SU-DHL-6 (cell line): ENCODE results near the gene MGAT1.

Source experiments
- H2AFZ ChIP-seq: fragments of 200-600 bp; sonication (generic); 2 replicates; pipeline ENCODE4 v1.6.1; 2014; ENCODE audit warnings: low read depth, mild to moderate bottlenecking, moderate library complexity, mixed read lengths, antibody characterized with exemption, low read length; ENCODE audit not compliant: severe bottlenecking
- H3F3A ChIP-seq: fragments of 200-600 bp; shearing (Covaris generic); 2 replicates; pipeline ENCODE4 v1.6.0; 2016; ENCODE audit warnings: antibody characterized with exemption, mild to moderate bottlenecking; ENCODE audit not compliant: insufficient read depth
- H3K27ac ChIP-seq: fragments of 200-600 bp; sonication (generic); 2 replicates; pipeline ENCODE4 v1.5.1; 2016; ENCODE audit warnings: low read depth, mild to moderate bottlenecking, low read length, moderate library complexity, mixed read lengths
- H3K27me3 ChIP-seq: fragments of 200-600 bp; sonication (generic), shearing (Covaris generic); 2 replicates; pipeline ENCODE4 v1.6.0; 2014; ENCODE audit warnings: mild to moderate bottlenecking, low read length
- H3K36me3 ChIP-seq: fragments of 200-600 bp; sonication (generic); 2 replicates; pipeline ENCODE4 v1.6.1; 2014; ENCODE audit warnings: mild to moderate bottlenecking, low read length, mixed read lengths
- H3K4me2 ChIP-seq: fragments of 300-600, 200-600 bp; shearing (Covaris generic), sonication (generic); 2 replicates; pipeline ENCODE4 v1.6.0; 2014; ENCODE audit warnings: low read length, low read depth, mild to moderate bottlenecking; ENCODE audit not compliant: poor library complexity, severe bottlenecking
- H3K4me3 ChIP-seq: fragments of 200-600 bp; sonication (generic); 2 replicates; pipeline ENCODE4 v1.5.1; 2014; ENCODE audit warnings: antibody characterized with exemption, low read length, mild to moderate bottlenecking, mixed read lengths; ENCODE audit not compliant: insufficient read depth, poor library complexity, severe bottlenecking
- H3K79me2 ChIP-seq: fragments of 200-600 bp; sonication (generic); 2 replicates; pipeline ENCODE4 v1.6.1; 2014; ENCODE audit warnings: mild to moderate bottlenecking, low read length, moderate library complexity; ENCODE audit not compliant: insufficient read depth
- H3K9ac ChIP-seq: fragments of 200-600 bp; sonication (generic); 2 replicates; pipeline ENCODE4 v1.7.0; 2014; ENCODE audit warnings: mild to moderate bottlenecking, low read length
- H3K9me2 ChIP-seq: fragments of 200-600 bp; sonication (generic); replicated peaks from 2 replicates; pipeline ENCODE4 v1.6.1; 2014; ENCODE audit warnings: low read length; ENCODE audit not compliant: insufficient read depth
- H3K9me3 ChIP-seq: fragments of 200-600 bp; sonication (generic); 2 replicates; pipeline ENCODE4 v1.6.1; 2014; ENCODE audit warnings: low read length, mixed read lengths; ENCODE audit not compliant: insufficient read depth
- H4K20me1 ChIP-seq: fragments of 200-600 bp; sonication (generic); 2 replicates; pipeline ENCODE4 v1.6.1; 2014; ENCODE audit warnings: low read depth, mild to moderate bottlenecking, antibody characterized with exemption, low read length, moderate library complexity, mixed read lengths
- CTCF ChIP-seq: fragments of 200-600 bp; sonication (generic); IDR thresholded peaks from one replicate; pipeline ENCODE4 v1.5.1; 2017; ENCODE audit warnings: antibody characterized with exemption, mild to moderate bottlenecking, low read length, moderate library complexity; ENCODE audit not compliant: insufficient read depth, poor library complexity, severe bottlenecking
- EZH2phosphoT487 ChIP-seq: fragments of 200-600 bp; sonication (generic), shearing (Covaris generic); conservative IDR thresholded peaks from 2 replicates; pipeline ENCODE4 v1.6.1; 2018; ENCODE audit warnings: mild to moderate bottlenecking, antibody characterized with exemption, low read length, moderate library complexity, mixed read lengths

MGAT1 gene

GRCh38 chr5:180779985-180780610, 22.5 kb downstream of the MGAT1 start:
- Histone ChIP-seq H2AFZ (no peak overlapping the region), H3K9me3 (no peaks in the 10 kb centered on the region), H3K79me2 (no peaks in the 10 kb centered on the region), H3F3A (no peaks in the 10 kb centered on the region), H3K9ac (no peak overlapping the region), H3K9me2 (no peaks in the 10 kb centered on the region), H4K20me1 (no peaks in the 10 kb centered on the region), H3K4me3 (no peak overlapping the region), H3K36me3 (no peaks in the 10 kb centered on the region), H3K27me3 (no peaks in the 10 kb centered on the region), H3K27ac (no peak overlapping the region), H3K4me2 (no peak overlapping the region)
- TF ChIP-seq EZH2phosphoT487 (no peak), CTCF (no peak)

GRCh38 chr5:180777475-180777874, 25.1 kb downstream of the MGAT1 start:
- no peak overlapping the region for H3K4me3 ChIP-seq
- no peak overlapping the region for H3K9ac ChIP-seq

GRCh38 chr5:180776376-180776775, 26.2 kb downstream of the MGAT1 start:
- Histone ChIP-seq H3K36me3 (no peaks in the 10 kb centered on the region), H3F3A (no peaks in the 10 kb centered on the region), H3K9me2 (no peaks in the 10 kb centered on the region), H3K79me2 (no peaks in the 10 kb centered on the region), H3K9me3 (peaks cover 6% of the 10 kb centered on the region; the same call in 1 of the 2 replicates), H2AFZ (no peak overlapping the region), H3K4me2 (no peak overlapping the region), H4K20me1 (no peaks in the 10 kb centered on the region), H3K27me3 (no peaks in the 10 kb centered on the region), H3K9ac (no peak overlapping the region), H3K4me3 (no peak overlapping the region), H3K27ac (no peak overlapping the region)
- TF ChIP-seq CTCF (no peak), EZH2phosphoT487 (no peak)

More at GRCh38 chr5:180777475-180777874, 25.1 kb downstream of the MGAT1 start:
- Histone ChIP-seq H3K4me2 (no peak overlapping the region), H3K27me3 (no peaks in the 10 kb centered on the region), H4K20me1 (no peaks in the 10 kb centered on the region), H3K27ac (no peak overlapping the region), H3K36me3 (no peaks in the 10 kb centered on the region), H3K9me3 (no peaks in the 10 kb centered on the region), H3K9me2 (no peaks in the 10 kb centered on the region), H3K79me2 (no peaks in the 10 kb centered on the region), H2AFZ (no peak overlapping the region), H3F3A (no peaks in the 10 kb centered on the region)
- TF ChIP-seq EZH2phosphoT487 = no peak
- TF ChIP-seq CTCF = no peak
